H9 (cell line): ENCODE results near the gene KCTD17. TPM values are rescaled to one million over a fixed set of nuclear protein-coding genes. Genes with fewer than 3 reads are reported as not detected.
A peak's percentile ranks its signal among the peaks of the same experiment; 100 is the strongest.

Experiments
- DNase-seq: peaks from one replicate; pipeline ENCODE4 v3.0.0-alpha.2; 2017
- H2AFZ ChIP-seq: one replicate; pipeline ENCODE4 v1.6.1; 2013; ENCODE audit warnings: mild to moderate bottlenecking, low read length, control low read depth, moderate library complexity
- H2AK5ac ChIP-seq: 2 replicates; pipeline ENCODE4 v1.6.1; 2013; ENCODE audit warnings: low read length, control low read depth, mixed read lengths; ENCODE audit not compliant: insufficient read length
- H2BK120ac ChIP-seq: one replicate; pipeline ENCODE4 v1.6.1; 2013; ENCODE audit warnings: low read depth, mild to moderate bottlenecking, low read length, control low read depth, inconsistent platforms; ENCODE audit not compliant: poor library complexity, severe bottlenecking
- H2BK12ac ChIP-seq: 2 replicates; pipeline ENCODE4 v1.6.1; 2013; ENCODE audit warnings: low read length, control low read depth, mixed read lengths, low read depth; ENCODE audit not compliant: insufficient read length
- H2BK15ac ChIP-seq: 2 replicates; pipeline ENCODE4 v1.6.1; 2013; ENCODE audit warnings: low read depth, low read length, control low read depth
- H2BK20ac ChIP-seq: one replicate; pipeline ENCODE4 v1.6.1; 2013; ENCODE audit warnings: low read depth, mild to moderate bottlenecking, low read length, control low read depth, inconsistent platforms; ENCODE audit not compliant: poor library complexity, severe bottlenecking
- H2BK5ac ChIP-seq: 2 replicates; pipeline ENCODE4 v1.6.1; 2013; ENCODE audit warnings: low read length, control low read depth, mixed read lengths; ENCODE audit not compliant: insufficient read length
- H3K14ac ChIP-seq: 2 replicates; pipeline ENCODE4 v1.6.1; 2013; ENCODE audit warnings: low read length, control low read depth; ENCODE audit not compliant: insufficient read depth
- H3K18ac ChIP-seq: 2 replicates; pipeline ENCODE4 v1.6.1; 2013; ENCODE audit warnings: low read depth, mild to moderate bottlenecking, mixed read lengths, low read length, control low read depth; ENCODE audit not compliant: insufficient read length
- H3K23ac ChIP-seq: 2 replicates; pipeline ENCODE4 v1.6.1; 2013; ENCODE audit warnings: low read length, control low read depth, mixed read lengths, low read depth; ENCODE audit not compliant: insufficient read length
- H3K23me2 ChIP-seq: 2 replicates; pipeline ENCODE4 v1.6.1; 2013; ENCODE audit warnings: low read depth, mild to moderate bottlenecking, mixed read lengths, low read length, control low read depth; ENCODE audit not compliant: insufficient read length, poor library complexity, severe bottlenecking
- H3K27ac ChIP-seq: 2 replicates; pipeline ENCODE4 v1.5.1; 2013; ENCODE audit warnings: low read length, control low read depth, mixed read lengths, low read depth; ENCODE audit not compliant: insufficient read length
- H3K27me3 ChIP-seq: 2 replicates; pipeline ENCODE4 v1.6.1; 2013; ENCODE audit warnings: low read length, control low read depth, inconsistent platforms; ENCODE audit not compliant: insufficient read depth
- H3K4ac ChIP-seq: 2 replicates; pipeline ENCODE4 v1.6.1; 2013; ENCODE audit warnings: low read depth, mild to moderate bottlenecking, control low read depth, inconsistent platforms, low read length, moderate library complexity
- H3K4me1 ChIP-seq: 2 replicates; pipeline ENCODE4 v1.6.1; 2013; ENCODE audit warnings: low read length, control low read depth, inconsistent platforms; ENCODE audit not compliant: insufficient read depth
- H3K4me2 ChIP-seq: 2 replicates; pipeline ENCODE4 v1.6.1; 2013; ENCODE audit warnings: low read length, control low read depth, mixed read lengths; ENCODE audit not compliant: insufficient read length, insufficient read depth
- H3K56ac ChIP-seq: 2 replicates; pipeline ENCODE4 v1.6.1; 2013; ENCODE audit warnings: low read depth, mild to moderate bottlenecking, mixed read lengths, low read length, control low read depth; ENCODE audit not compliant: insufficient read length
- H3K79me1 ChIP-seq: 2 replicates; pipeline ENCODE4 v1.6.1; 2013; ENCODE audit warnings: low read depth, mild to moderate bottlenecking, moderate library complexity, low read length, control low read depth, inconsistent platforms; ENCODE audit not compliant: insufficient read depth, poor library complexity, severe bottlenecking
- H3K79me2 ChIP-seq: 2 replicates; pipeline ENCODE4 v1.6.1; 2013; ENCODE audit warnings: low read length, control low read depth, inconsistent platforms; ENCODE audit not compliant: insufficient read depth
- H3K9ac ChIP-seq: 2 replicates; pipeline ENCODE4 v1.6.1; 2013; ENCODE audit warnings: low read length, control low read depth, mixed read lengths; ENCODE audit not compliant: insufficient read length; ENCODE audit errors: extremely low read depth
- H3K9me3 ChIP-seq: one replicate; pipeline ENCODE4 v1.6.1; 2013; ENCODE audit warnings: low read depth, low read length, inconsistent platforms; ENCODE audit not compliant: control insufficient read depth
- H3T11ph ChIP-seq: one replicate; pipeline ENCODE4 v1.6.1; 2013; ENCODE audit warnings: mild to moderate bottlenecking, low read length, control low read depth, inconsistent platforms
- H4K20me1 ChIP-seq: one replicate; pipeline ENCODE4 v1.6.1; 2013; ENCODE audit not compliant: control insufficient read depth, insufficient read length, insufficient read depth
- H4K5ac ChIP-seq: 2 replicates; pipeline ENCODE4 v1.6.1; 2013; ENCODE audit warnings: low read depth, mild to moderate bottlenecking, mixed read lengths, low read length, control low read depth; ENCODE audit not compliant: insufficient read length
- H4K8ac ChIP-seq: replicated peaks from 2 replicates; pipeline ENCODE4 v1.6.1; 2013; ENCODE audit warnings: low read length, control low read depth, mixed read lengths, low read depth; ENCODE audit not compliant: insufficient read length
- H4K91ac ChIP-seq: 2 replicates; pipeline ENCODE4 v1.6.1; 2013; ENCODE audit warnings: low read depth, mild to moderate bottlenecking, moderate library complexity, mixed read lengths, low read length, control low read depth; ENCODE audit not compliant: insufficient read length
- H3K27ac Mint-ChIP-seq, 3 experiments: 2 replicates in 2 of 3; 3 replicates in 1 of 3; pipeline ENCODE4 v1.8.0; 2020 to 2021; ENCODE audit warnings: mixed read lengths in 3 of 3, mild to moderate bottlenecking in 1 of 3, moderate library complexity in 1 of 3
- H3K27me3 Mint-ChIP-seq: 2 replicates; pipeline ENCODE4 v1.8.0; 2021; ENCODE audit warnings: low read depth, mild to moderate bottlenecking, moderate library complexity, mixed read lengths
- H3K36me3 Mint-ChIP-seq, 3 experiments: 2 replicates in 2 of 3; 3 replicates in 1 of 3; pipeline ENCODE4 v1.8.0; 2020 to 2021; ENCODE audit warnings: low read depth in 3 of 3, mixed read lengths in 3 of 3; ENCODE audit not compliant: insufficient read depth in 1 of 3
- H3K4me1 Mint-ChIP-seq, 2 experiments: 2 replicates each; pipeline ENCODE4 v1.8.0; 2020; ENCODE audit warnings: mixed read lengths in 2 of 2
- H3K4me3 Mint-ChIP-seq, 2 experiments: 2 replicates in 1 of 2; 3 replicates in 1 of 2; pipeline ENCODE4 v1.8.0; 2020 to 2021; ENCODE audit warnings: mild to moderate bottlenecking in 2 of 2, mixed read lengths in 2 of 2, moderate library complexity in 1 of 2
- H3K9me3 Mint-ChIP-seq, 2 experiments: 2 replicates in 1 of 2; 3 replicates in 1 of 2; pipeline ENCODE4 v1.8.0; 2020; ENCODE audit warnings: mild to moderate bottlenecking in 2 of 2, mixed read lengths in 2 of 2, moderate library complexity in 1 of 2
- CTCF ChIP-seq: fragments of 200-600 bp; sonication (generic); conservative IDR thresholded peaks from 3 replicates; pipeline ENCODE4 v1.8.0; 2021; ENCODE audit warnings: antibody characterized with exemption, mild to moderate bottlenecking
- WGBS: extraction: QIAGEN DNeasy Blood & Tissue Kit; methylation state at CpG from one replicate; pipeline ENCODE4 v1.1.7; 2013; ENCODE audit warnings: missing lambda C conversion rate, low lambda C conversion rate, mixed read lengths; ENCODE audit not compliant: insufficient read length; ENCODE audit errors: extremely low coverage; 5-methylcytosine and 5-hydroxymethylcytosine counted together
- total RNA-seq: library from RNA; stranded (reverse); gene quantifications from 2 replicates; pipeline ENCODE4 v1.2.1, GENCODE V29; 2021

The KCTD17 gene
- total RNA-seq, 1 experiment from 2014 or later = 34.1 TPM

GRCh38 chr22:37103656-37104452 lies 52.3 kb downstream of the KCTD17 start:
- no peak overlapping the region for H2BK120ac ChIP-seq
- H2BK15ac ChIP-seq = no peak overlapping the region
- H3K4ac ChIP-seq = no peak overlapping the region
- no peak overlapping the region for H2AK5ac ChIP-seq
- Mint-ChIP-seq H3K4me3 (no peak overlapping the region), H3K9me3 (no peaks in the 10 kb centered on the region; a peak in 1 of 5 replicates), H3K36me3 (no peaks in the 10 kb centered on the region), H3K27ac (peak overlapping the region in 1 of 3 experiments; percentile 7; a peak in 1 of 7 replicates), H3K4me1 (peaks cover 6 to 17% of the 10 kb centered on the region in 2 experiments), H3K27me3 (peaks cover 45% of the 10 kb centered on the region)
- H3K27me3 ChIP-seq = no peaks in the 10 kb centered on the region
- H4K20me1 ChIP-seq = peaks cover 1% of the 10 kb centered on the region
- no peak overlapping the region for H3K56ac ChIP-seq
- H3K79me1 ChIP-seq = no peaks in the 10 kb centered on the region
- no peak overlapping the region for H3K18ac ChIP-seq
- H2AFZ ChIP-seq = no peak overlapping the region
- no peak overlapping the region for H4K91ac ChIP-seq
- H2BK5ac ChIP-seq = no peak overlapping the region
- no peaks in the 10 kb centered on the region for H3K23me2 ChIP-seq
- no peak for DNase-seq
- no peak overlapping the region for H3T11ph ChIP-seq
- no peak overlapping the region for H3K14ac ChIP-seq
- no CpG with 5 or more reads among the region's 14 CpGs for WGBS
- no peak overlapping the region for H3K23ac ChIP-seq
- no peak overlapping the region for H3K4me2 ChIP-seq
- no peak overlapping the region for H4K5ac ChIP-seq
- no peak overlapping the region for H4K8ac ChIP-seq
- H2BK12ac ChIP-seq = no peak overlapping the region
- H3K9ac ChIP-seq = no peak overlapping the region
- no peaks in the 10 kb centered on the region for H3K79me2 ChIP-seq
- H3K9me3 ChIP-seq = no peaks in the 10 kb centered on the region
- TF ChIP-seq CTCF = no peak
- H2BK20ac ChIP-seq = no peak overlapping the region
- H3K4me1 ChIP-seq = no peaks in the 10 kb centered on the region
- H3K27ac ChIP-seq = no peak overlapping the region
